T-cell (primary cell): ENCODE measurements around the gene HBM. TPM values are rescaled to one million over a fixed set of nuclear protein-coding genes. Genes with fewer than 3 reads are reported as not detected.
"Not testable (repeated sequence)": the region's sequence is repeated elsewhere in the genome, so short reads cannot be mapped to it uniquely, and the experiment has no call there.

Experiments
- ATAC-seq, 4 experiments: fragments of 200-7000 bp in 3 of 4; fragments of 150-1000 bp in 1 of 4; cut with Tn5 transposase; replicated peaks in 1 of 4; 1 replicate in 3 of 4; 2 replicates in 1 of 4; pipeline ENCODE4 v1.10.0; 2021; ENCODE audit warnings: moderate library complexity in 3 of 4, mild to moderate bottlenecking in 2 of 4, moderate number of reproducible peaks in 1 of 4
- CTCF ChIA-PET, 2 donors: fragments of 300-600 bp; sonication (Branson Sonifier 250); formaldehyde crosslinking; loops; one replicate each; lab custom pipeline; 2022; ENCODE audit warnings: antibody characterized with exemption in 2 of 2; lab: Charles Lee
- POLR2A ChIA-PET, 2 donors: fragments of 300-600 bp; sonication (Branson Sonifier 250); formaldehyde crosslinking; loops; one replicate each; lab custom pipeline; 2022; ENCODE audit warnings: antibody characterized with exemption in 2 of 2; lab: Charles Lee
- DNase-seq, 35 experiments: peaks; one replicate each; pipeline versions ENCODE4 v3.0.0 to v3.0.0-alpha.2; 2013 to 2023
- H3K27ac ChIP-seq: one replicate; pipeline ENCODE4 v1.5.1; 2013; ENCODE audit warnings: low read length
- H3K27me3 ChIP-seq, 2 experiments: replicated peaks in 1 of 2; 1 replicate in 1 of 2; 2 replicates in 1 of 2; pipeline versions ENCODE4 v1.6.1 to v1.7.0; 2013; ENCODE audit warnings: low read length in 1 of 2, mixed read lengths in 1 of 2; ENCODE audit not compliant: control insufficient read depth in 2 of 2, insufficient read depth in 2 of 2; ENCODE audit errors: extremely low read depth in 1 of 2
- H3K36me3 ChIP-seq, 2 donors: 1 replicate in 1 of 2; 2 replicates in 1 of 2; pipeline versions ENCODE4 v1.6.1 to v1.7.0; 2013; ENCODE audit warnings: low read length in 1 of 2; ENCODE audit not compliant: control insufficient read depth in 2 of 2, insufficient read depth in 1 of 2; ENCODE audit errors: extremely low read depth in 1 of 2
- H3K4me1 ChIP-seq, 2 experiments: 1 replicate in 1 of 2; 2 replicates in 1 of 2; pipeline versions ENCODE4 v1.6.1 to v1.7.0; 2013; ENCODE audit warnings: low read length in 2 of 2, mixed read lengths in 1 of 2; ENCODE audit not compliant: insufficient read depth in 2 of 2, control insufficient read depth in 1 of 2; ENCODE audit errors: extremely low read depth in 1 of 2
- H3K4me3 ChIP-seq, 2 donors: 1 replicate in 1 of 2; 2 replicates in 1 of 2; pipeline versions ENCODE4 v1.5.1 to v1.7.0; 2013; ENCODE audit warnings: mild to moderate bottlenecking in 2 of 2, low read length in 1 of 2, moderate library complexity in 1 of 2; ENCODE audit not compliant: control insufficient read depth in 1 of 2; ENCODE audit errors: extremely low read depth in 1 of 2
- H3K9me3 ChIP-seq: 2 replicates; pipeline ENCODE4 v1.7.0; 2013
- H3K27ac Mint-ChIP-seq, 2 donors: one replicate each; pipeline ENCODE4 v1.8.0; 2020 to 2021; ENCODE audit warnings: mild to moderate bottlenecking in 2 of 2, mixed read lengths in 2 of 2
- H3K27me3 Mint-ChIP-seq, 2 donors: one replicate each; pipeline ENCODE4 v1.8.0; 2021 to 2022; ENCODE audit warnings: mixed read lengths in 2 of 2
- H3K36me3 Mint-ChIP-seq: one replicate; pipeline ENCODE4 v1.8.0; 2021; ENCODE audit warnings: mixed read lengths
- H3K4me1 Mint-ChIP-seq, 3 donors: one replicate each; pipeline ENCODE4 v1.8.0; 2020 to 2022; ENCODE audit warnings: mixed read lengths in 3 of 3, mild to moderate bottlenecking in 1 of 3
- H3K4me3 Mint-ChIP-seq, 3 donors: one replicate each; pipeline ENCODE4 v1.8.0; 2020 to 2022; ENCODE audit warnings: mild to moderate bottlenecking in 3 of 3, mixed read lengths in 3 of 3, moderate library complexity in 3 of 3
- H3K9me3 Mint-ChIP-seq, 3 donors: one replicate each; pipeline ENCODE4 v1.8.0; 2020 to 2022; ENCODE audit warnings: mixed read lengths in 3 of 3
- WGBS: methylation state at CpG from one replicate; pipeline ENCODE4 v1.1.5; 2013; ENCODE audit warnings: missing lambda C conversion rate; ENCODE audit not compliant: insufficient coverage; 5-methylcytosine and 5-hydroxymethylcytosine counted together
- total RNA-seq, 35 experiments: library from RNA in 6 of 35; stranded (reverse) in 6 of 35; fragments of 120-200 nt in 1 of 35; gene quantifications; one replicate each; pipeline versions ENCODE4 v1.2.1 to v1.2.4 and lab custom pipeline; 2013 to 2026

Gene HBM
- total RNA-seq, 5 donors from 2014 or later (not counting 1 experiment from before 2014, with no cell fraction given), result not detected

DNA sequence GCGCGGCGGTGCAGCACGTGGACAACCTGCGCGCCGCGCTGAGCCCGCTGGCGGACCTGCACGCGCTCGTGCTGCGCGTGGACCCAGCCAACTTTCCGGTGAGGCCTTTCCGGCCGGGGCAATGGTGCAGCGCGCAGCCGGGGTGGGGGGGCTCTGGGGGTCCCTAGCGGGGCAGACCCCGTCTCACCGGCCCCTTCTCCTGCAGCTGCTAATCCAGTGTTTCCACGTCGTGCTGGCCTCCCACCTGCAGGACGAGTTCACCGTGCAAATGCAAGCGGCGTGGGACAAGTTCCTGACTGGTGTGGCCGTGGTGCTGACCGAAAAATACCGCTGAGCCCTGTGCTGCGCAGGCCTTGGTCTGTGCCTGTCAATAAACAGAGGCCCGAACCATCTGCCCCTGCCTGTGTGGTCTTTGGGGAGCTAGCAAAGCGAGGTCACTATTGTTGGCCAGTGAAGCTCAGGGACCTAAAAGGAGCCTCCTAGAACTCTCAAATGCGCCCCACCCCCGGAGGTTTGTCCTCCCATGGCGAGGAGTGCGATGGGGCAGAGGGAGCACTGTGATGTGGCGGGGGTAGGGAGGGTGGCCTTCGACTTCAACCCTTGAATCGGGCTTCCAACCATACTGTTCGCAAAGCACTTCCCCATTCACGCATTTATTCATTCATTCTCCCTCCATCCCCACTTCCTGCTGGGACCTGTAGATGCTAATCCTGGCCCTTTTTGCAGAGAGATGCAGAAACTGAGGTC lies 770 bp downstream of the HBM start:
- H3K4me1 ChIP-seq, result peaks cover 4 to 21% of the 10 kb centered on the region in 2 experiments
- peaks cover 0 to 19% (median 9%) of the 10 kb centered on the region in 3 donors for H3K4me1 Mint-ChIP-seq
- H3K27me3 ChIP-seq, result peaks cover 9 to 74% of the 10 kb centered on the region in 2 experiments
- no peak overlapping the region for H3K27ac Mint-ChIP-seq
- H3K4me3 Mint-ChIP-seq, result peak overlapping the region in 2 of 3 donors; percentile 54 to 65
- H3K36me3 ChIP-seq, result no peaks in the 10 kb centered on the region
- H3K27ac ChIP-seq, result no peak overlapping the region
- ATAC-seq (peak in 3 of 4 experiments; percentile 48 to 57 (median 48)), DNase-seq (peak in 1 of 35 experiments; percentile 33)
- no peaks in the 10 kb centered on the region for H3K9me3 ChIP-seq
- peaks cover 35 to 58% of the 10 kb centered on the region in 2 donors for H3K27me3 Mint-ChIP-seq
- no peak overlapping the region for H3K4me3 ChIP-seq
- CTCF ChIA-PET, result interaction anchor here in 1 of 2 donors (0.5 kb wide), 1 partner anchor 421 kb away, joined by 4 read pairs; no protein-coding TSS in a partner anchor
- H3K9me3 Mint-ChIP-seq, result no peaks in the 10 kb centered on the region
- POLR2A ChIA-PET, result interaction anchor here in 1 of 2 donors (0.6 kb wide), 1 partner anchor 79 kb away, joined by 4 read pairs; no protein-coding TSS in a partner anchor
- 10% methylated on average over 39 of the region's 45 CpGs for WGBS
- no peaks in the 10 kb centered on the region for H3K36me3 Mint-ChIP-seq

DNA sequence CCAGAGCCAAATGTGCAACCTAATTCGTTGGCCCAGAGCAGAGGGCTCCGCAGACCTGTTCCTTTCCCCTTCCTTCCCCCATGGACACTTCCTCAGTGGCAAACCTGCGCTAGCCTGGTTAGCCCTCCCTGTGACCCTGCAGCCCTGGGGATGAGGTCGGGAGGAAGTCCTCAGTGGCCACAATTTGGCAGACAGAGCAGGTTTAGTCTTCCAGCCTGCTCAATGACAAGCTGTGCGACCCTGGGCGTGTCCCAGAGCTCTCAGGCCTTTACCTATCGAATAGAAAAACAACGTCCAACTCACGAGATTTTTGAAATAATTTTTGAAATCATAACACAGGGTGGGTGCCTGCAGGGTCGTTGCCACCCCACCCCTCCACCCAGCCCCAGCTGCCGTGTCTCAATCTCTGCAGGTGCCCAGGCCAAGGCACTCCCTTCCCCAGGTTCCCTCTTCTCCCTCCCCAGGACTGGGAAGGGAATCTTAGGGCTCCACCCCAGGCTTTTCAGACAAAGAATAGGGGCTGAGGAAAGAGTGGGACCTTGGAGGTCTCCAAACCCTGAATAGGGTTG lies 1.4 kb downstream of the HBM start:
- no peak for ATAC-seq
- H3K27ac ChIP-seq, result no peak overlapping the region
- H3K27me3 ChIP-seq, result peaks cover 9 to 74% of the 10 kb centered on the region in 2 experiments
- no peak overlapping the region for H3K4me3 ChIP-seq
- Mint-ChIP-seq H3K36me3 (no peaks in the 10 kb centered on the region), H3K9me3 (no peaks in the 10 kb centered on the region), H3K27me3 (peaks cover 36 to 59% of the 10 kb centered on the region in 2 donors), H3K4me1 (peaks cover 0 to 21% (median 9%) of the 10 kb centered on the region in 3 donors), H3K4me3 (peak overlapping the region in 2 of 3 donors; percentile 54 to 65), H3K27ac (no peak overlapping the region)
- H3K9me3 ChIP-seq, result no peaks in the 10 kb centered on the region
- peaks cover 4 to 21% of the 10 kb centered on the region in 2 experiments for H3K4me1 ChIP-seq
- no peak for DNase-seq
- H3K36me3 ChIP-seq, result no peaks in the 10 kb centered on the region
- ChIA-PET CTCF (no interaction called here), POLR2A (interaction anchor here in 1 of 2 donors (0.5 kb wide), 1 partner anchor 26 kb away, joined by 3 read pairs; no protein-coding TSS in a partner anchor)
- 34% methylated on average over 9 of the region's 11 CpGs for WGBS

DNA sequence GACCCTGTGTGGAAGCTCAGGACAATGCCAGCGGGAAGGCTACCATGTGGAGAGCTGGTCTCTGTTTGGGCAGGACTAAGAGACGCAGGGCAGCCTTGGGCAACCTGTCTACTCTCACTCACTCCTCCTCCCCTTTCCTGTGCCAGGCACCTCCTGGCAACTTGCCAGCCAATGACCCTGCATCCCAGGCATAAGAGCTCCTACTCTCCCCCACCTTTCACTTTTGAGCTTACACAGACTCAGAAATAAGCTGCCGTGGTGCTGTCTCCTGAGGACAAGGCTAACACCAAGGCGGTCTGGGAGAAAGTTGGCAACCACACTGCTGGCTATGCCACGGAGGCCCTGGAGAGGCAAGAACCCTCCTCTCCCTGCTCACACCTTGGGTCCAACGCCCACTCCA lies 2.6 kb downstream of the HBM start:
- H3K4me1 Mint-ChIP-seq, result peaks cover 0 to 22% (median 10%) of the 10 kb centered on the region in 3 donors
- ATAC-seq (no peak), DNase-seq (no peak)
- Histone ChIP-seq H3K4me3 (no peak overlapping the region), H3K27me3 (peaks cover 9 to 70% of the 10 kb centered on the region in 2 experiments), H3K9me3 (no peaks in the 10 kb centered on the region), H3K4me1 (peaks cover 4 to 23% of the 10 kb centered on the region in 2 experiments), H3K27ac (no peak overlapping the region), H3K36me3 (no peaks in the 10 kb centered on the region)
- ChIA-PET POLR2A (no interaction called here), CTCF (interaction anchor here (0.6 to 0.7 kb wide), 3 partner anchors 11 to 176 kb away, joined by 3 to 7 read pairs (median 5); no protein-coding TSS in a partner anchor)
- no peak overlapping the region for H3K4me3 Mint-ChIP-seq
- H3K9me3 Mint-ChIP-seq, result no peaks in the 10 kb centered on the region
- peak overlapping the region in 1 of 2 donors; percentile 31 for H3K27ac Mint-ChIP-seq
- H3K36me3 Mint-ChIP-seq, result no peaks in the 10 kb centered on the region
- 68% methylated on average over 6 of the region's 6 CpGs for WGBS
- H3K27me3 Mint-ChIP-seq, result peaks cover 34 to 57% of the 10 kb centered on the region in 2 donors

DNA sequence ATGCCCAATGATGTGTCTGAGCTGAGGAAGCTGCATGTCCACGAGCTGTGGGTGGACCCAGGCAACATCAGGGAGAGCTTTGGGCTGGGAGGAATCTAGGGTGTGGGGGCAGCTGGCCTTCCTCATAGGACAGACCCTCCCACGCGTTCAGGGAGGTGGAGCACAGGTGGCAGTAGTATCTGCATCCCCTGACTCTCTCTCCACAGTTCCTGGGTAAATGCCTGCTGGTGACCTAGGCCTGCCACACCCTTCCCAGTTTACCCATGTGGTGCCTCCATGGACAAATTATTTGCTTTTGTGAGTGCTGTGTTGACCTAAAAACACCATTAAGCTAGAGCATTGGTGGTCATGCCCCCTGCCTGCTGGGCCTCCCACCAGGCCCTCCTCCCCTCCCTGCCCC lies 3.2 kb downstream of the HBM start:
- DNase-seq (no peak), ATAC-seq (no peak)
- H3K36me3 Mint-ChIP-seq, result no peaks in the 10 kb centered on the region
- H3K4me3 ChIP-seq, result no peak overlapping the region
- H3K27ac Mint-ChIP-seq, result peak overlapping the region in 1 of 2 donors; percentile 31
- H3K4me3 Mint-ChIP-seq, result no peak overlapping the region
- peaks cover 0 to 25% (median 11%) of the 10 kb centered on the region in 3 donors for H3K4me1 Mint-ChIP-seq
- POLR2A ChIA-PET, result no interaction called here
- H3K27me3 Mint-ChIP-seq, result peaks cover 36 to 60% of the 10 kb centered on the region in 2 donors
- peaks cover 4 to 25% of the 10 kb centered on the region in 2 experiments for H3K4me1 ChIP-seq
- H3K9me3 ChIP-seq, result no peaks in the 10 kb centered on the region
- H3K9me3 Mint-ChIP-seq, result no peaks in the 10 kb centered on the region
- H3K27ac ChIP-seq, result no peak overlapping the region
- H3K27me3 ChIP-seq, result peaks cover 9 to 68% of the 10 kb centered on the region in 2 experiments
- no CpG with 5 or more reads among the region's 3 CpGs for WGBS
- CTCF ChIA-PET, result no interaction called here
- no peaks in the 10 kb centered on the region for H3K36me3 ChIP-seq

DNA sequence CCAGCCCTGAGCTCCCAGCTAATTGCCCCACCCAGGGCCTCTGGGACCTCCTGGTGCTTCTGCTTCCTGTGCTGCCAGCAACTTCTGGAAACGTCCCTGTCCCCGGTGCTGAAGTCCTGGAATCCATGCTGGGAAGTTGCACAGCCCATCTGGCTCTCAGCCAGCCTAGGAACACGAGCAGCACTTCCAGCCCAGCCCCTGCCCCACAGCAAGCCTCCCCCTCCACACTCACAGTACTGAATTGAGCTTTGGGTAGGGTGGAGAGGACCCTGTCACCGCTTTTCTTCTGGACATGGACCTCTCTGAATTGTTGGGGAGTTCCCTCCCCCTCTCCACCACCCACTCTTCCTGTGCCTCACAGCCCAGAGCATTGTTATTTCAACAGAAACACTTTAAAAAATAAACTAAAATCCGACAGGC lies 4.3 kb downstream of the HBM start:
- ATAC-seq, H3K9me3 ChIP-seq, H3K36me3 ChIP-seq, H3K36me3 Mint-ChIP-seq, DNase-seq, CTCF ChIA-PET, H3K27ac ChIP-seq, POLR2A ChIA-PET, H3K4me3 ChIP-seq, H3K9me3 Mint-ChIP-seq, H3K4me3 Mint-ChIP-seq: not testable (repeated sequence)
- Histone ChIP-seq H3K27me3 (peaks cover 9 to 75% of the 10 kb centered on the region in 2 experiments), H3K4me1 (peaks cover 4 to 24% of the 10 kb centered on the region in 2 experiments)
- Mint-ChIP-seq H3K27me3 (peaks cover 45 to 68% of the 10 kb centered on the region in 2 donors), H3K27ac (peak overlapping the region in 1 of 2 donors; percentile 65), H3K4me1 (peaks cover 8 to 31% (median 15%) of the 10 kb centered on the region in 3 donors)
- WGBS, result 0% methylated on average over 2 of the region's 5 CpGs

DNA sequence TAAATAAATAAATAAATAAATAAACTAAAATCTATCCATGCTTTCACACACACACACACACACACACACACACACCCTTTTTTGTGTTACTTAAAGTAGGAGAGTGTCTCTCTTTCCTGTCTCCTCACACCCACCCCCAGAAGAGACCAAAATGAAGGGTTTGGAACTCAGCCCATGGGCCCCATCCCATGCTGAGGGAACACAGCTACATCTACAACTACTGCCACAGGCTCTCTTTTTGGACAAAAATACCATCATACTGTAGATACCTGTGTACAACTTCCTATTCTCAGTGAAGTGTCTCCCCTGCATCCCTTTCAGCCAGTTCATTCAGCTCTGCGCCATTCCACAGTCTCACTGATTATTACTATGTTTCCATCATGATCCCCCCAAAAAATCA lies 5.0 kb downstream of the HBM start:
- Mint-ChIP-seq H3K4me1 (peaks cover 12 to 31% (median 14%) of the 10 kb centered on the region in 3 donors), H3K36me3 (no peaks in the 10 kb centered on the region)
- CTCF ChIA-PET, result no interaction called here

More for the DNA sequence above, 5.0 kb downstream of the HBM start:
- no peaks in the 10 kb centered on the region for H3K9me3 ChIP-seq
- peaks cover 12 to 74% of the 10 kb centered on the region in 2 experiments for H3K27me3 ChIP-seq
- DNase-seq, result no peak
- H3K27ac Mint-ChIP-seq, result peak overlapping the region in 1 of 2 donors; percentile 52
- no peak overlapping the region for H3K4me3 ChIP-seq
- H3K27ac ChIP-seq, result no peak overlapping the region
- H3K4me3 Mint-ChIP-seq, result no peak overlapping the region
- H3K27me3 Mint-ChIP-seq, result peaks cover 50 to 68% of the 10 kb centered on the region in 2 donors
- POLR2A ChIA-PET, result no interaction called here
- no peaks in the 10 kb centered on the region for H3K36me3 ChIP-seq
- ATAC-seq, result no peak
- no CpG with 5 or more reads among the region's 1 CpG for WGBS
- H3K4me1 ChIP-seq, result peaks cover 2 to 20% of the 10 kb centered on the region in 2 experiments
- no peaks in the 10 kb centered on the region for H3K9me3 Mint-ChIP-seq
